ENCODE measurements around the gene MAVS.

DNA sequence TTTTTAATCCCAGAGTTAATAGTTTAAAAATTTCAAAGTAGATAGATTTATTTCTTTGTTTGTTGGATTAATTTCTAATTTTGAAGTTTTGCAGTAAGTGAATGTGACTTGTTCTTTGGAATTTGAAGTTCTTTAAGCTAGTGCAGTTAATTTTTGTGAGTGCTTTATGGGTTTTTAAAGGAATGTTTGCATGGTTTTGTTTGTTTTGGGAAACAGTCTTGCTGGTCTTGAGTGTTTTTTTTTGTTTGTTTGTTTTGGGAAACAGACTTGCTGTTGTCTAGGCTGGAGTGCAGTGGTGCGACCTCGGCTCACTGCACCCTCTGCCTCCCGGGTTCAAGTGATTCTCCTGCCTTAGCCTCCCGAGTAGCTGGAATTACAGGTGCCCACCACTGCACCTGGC, 52.0 kb downstream of the MAVS start:
- TF ChIP-seq, protein P1, sequence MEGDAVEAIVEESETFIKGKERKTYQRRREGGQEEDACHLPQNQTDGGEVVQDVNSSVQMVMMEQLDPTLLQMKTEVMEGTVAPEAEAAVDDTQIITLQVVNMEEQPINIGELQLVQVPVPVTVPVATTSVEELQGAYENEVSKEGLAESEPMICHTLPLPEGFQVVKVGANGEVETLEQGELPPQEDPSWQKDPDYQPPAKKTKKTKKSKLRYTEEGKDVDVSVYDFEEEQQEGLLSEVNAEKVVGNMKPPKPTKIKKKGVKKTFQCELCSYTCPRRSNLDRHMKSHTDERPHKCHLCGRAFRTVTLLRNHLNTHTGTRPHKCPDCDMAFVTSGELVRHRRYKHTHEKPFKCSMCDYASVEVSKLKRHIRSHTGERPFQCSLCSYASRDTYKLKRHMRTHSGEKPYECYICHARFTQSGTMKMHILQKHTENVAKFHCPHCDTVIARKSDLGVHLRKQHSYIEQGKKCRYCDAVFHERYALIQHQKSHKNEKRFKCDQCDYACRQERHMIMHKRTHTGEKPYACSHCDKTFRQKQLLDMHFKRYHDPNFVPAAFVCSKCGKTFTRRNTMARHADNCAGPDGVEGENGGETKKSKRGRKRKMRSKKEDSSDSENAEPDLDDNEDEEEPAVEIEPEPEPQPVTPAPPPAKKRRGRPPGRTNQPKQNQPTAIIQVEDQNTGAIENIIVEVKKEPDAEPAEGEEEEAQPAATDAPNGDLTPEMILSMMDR (IDR thresholded peaks at IDR 0.05; ENCODE audit: low read depth, low read length) = no peak
- no peak for TF ChIP-seq EZH2phosphoT487 (IDR thresholded peaks at IDR 0.05; ENCODE audit: low read depth)

Measured in OCI-LY3 (cell line).